Trophoblast cell (in vitro differentiated cells and primary cell): Measurements from ENCODE around the gene ZC3H7B.

ENCODE experiments used
- DNase-seq, 2 donors: peaks; one replicate each; pipeline ENCODE4 v3.0.0-alpha.2; 2016
- H2AFZ ChIP-seq: 2 replicates; pipeline ENCODE4 v1.6.1; 2013; ENCODE audit warnings: low read length, moderate library complexity, mild to moderate bottlenecking; ENCODE audit not compliant: insufficient read depth, poor library complexity
- H2AK5ac ChIP-seq: 2 replicates; pipeline ENCODE4 v1.6.1; 2013; ENCODE audit warnings: mild to moderate bottlenecking, low read length
- H2BK120ac ChIP-seq: 2 replicates; pipeline ENCODE4 v1.6.1; 2013; ENCODE audit warnings: low read length, mild to moderate bottlenecking, moderate library complexity; ENCODE audit not compliant: insufficient read depth, poor library complexity
- H2BK12ac ChIP-seq: 2 replicates; pipeline ENCODE4 v1.6.1; 2013; ENCODE audit warnings: mild to moderate bottlenecking, low read length, moderate library complexity
- H2BK5ac ChIP-seq: 2 replicates; pipeline ENCODE4 v1.6.1; 2013; ENCODE audit warnings: low read length, low read depth, moderate library complexity, mild to moderate bottlenecking; ENCODE audit not compliant: poor library complexity
- H3K14ac ChIP-seq: 2 replicates; pipeline ENCODE4 v1.6.1; 2013; ENCODE audit warnings: mild to moderate bottlenecking, low read length
- H3K18ac ChIP-seq: 2 replicates; pipeline ENCODE4 v1.6.1; 2013; ENCODE audit warnings: mild to moderate bottlenecking, low read length
- H3K23ac ChIP-seq: 2 replicates; pipeline ENCODE4 v1.6.1; 2013; ENCODE audit warnings: low read length
- H3K27ac ChIP-seq: 2 replicates; pipeline ENCODE4 v1.5.1; 2013; ENCODE audit warnings: low read depth, mild to moderate bottlenecking, inconsistent platforms, low read length, moderate library complexity
- H3K27me3 ChIP-seq: 2 replicates; pipeline ENCODE4 v1.6.1; 2013; ENCODE audit warnings: inconsistent platforms, mild to moderate bottlenecking, low read length, moderate library complexity; ENCODE audit not compliant: insufficient read depth
- H3K36me3 ChIP-seq, 2 experiments: 1 replicate in 1 of 2; 2 replicates in 1 of 2; pipeline ENCODE4 v1.6.1; 2013; ENCODE audit warnings: low read length in 2 of 2, mild to moderate bottlenecking in 2 of 2, moderate library complexity in 1 of 2; ENCODE audit not compliant: insufficient read depth in 2 of 2, control insufficient read depth in 1 of 2
- H3K4ac ChIP-seq: 2 replicates; pipeline ENCODE4 v1.6.1; 2013; ENCODE audit warnings: low read depth, mild to moderate bottlenecking, low read length, moderate library complexity
- H3K4me1 ChIP-seq, 2 experiments: 1 replicate in 1 of 2; 2 replicates in 1 of 2; pipeline ENCODE4 v1.6.1; 2013; ENCODE audit warnings: low read length in 2 of 2, mild to moderate bottlenecking in 2 of 2, moderate library complexity in 1 of 2; ENCODE audit not compliant: insufficient read depth in 2 of 2, control insufficient read depth in 1 of 2
- H3K4me2 ChIP-seq: 2 replicates; pipeline ENCODE4 v1.6.1; 2013; ENCODE audit warnings: inconsistent platforms, mild to moderate bottlenecking, low read length, moderate library complexity
- H3K4me3 ChIP-seq: 2 replicates; pipeline ENCODE4 v1.5.1; 2013; ENCODE audit warnings: mild to moderate bottlenecking, low read depth, low read length, inconsistent platforms
- H3K79me1 ChIP-seq: one replicate; pipeline ENCODE4 v1.6.1; 2013; ENCODE audit warnings: low read length
- H3K79me2 ChIP-seq: 2 replicates; pipeline ENCODE4 v1.6.1; 2013; ENCODE audit warnings: low read length, mild to moderate bottlenecking; ENCODE audit not compliant: control insufficient read depth, insufficient read depth, poor library complexity
- H3K9ac ChIP-seq: 2 replicates; pipeline ENCODE4 v1.6.1; 2013; ENCODE audit warnings: mild to moderate bottlenecking, low read length
- H3K9me3 ChIP-seq: 2 replicates; pipeline ENCODE4 v1.6.1; 2013; ENCODE audit warnings: low read depth, mild to moderate bottlenecking, control low read depth, inconsistent platforms, low read length; ENCODE audit not compliant: insufficient read depth
- H4K12ac ChIP-seq: 2 replicates; pipeline ENCODE4 v1.6.1; 2013; ENCODE audit warnings: low read depth, mild to moderate bottlenecking, low read length, moderate library complexity
- H4K8ac ChIP-seq: 2 replicates; pipeline ENCODE4 v1.6.1; 2013; ENCODE audit warnings: low read depth, mild to moderate bottlenecking, low read length, moderate library complexity
- H4K91ac ChIP-seq: one replicate; pipeline ENCODE4 v1.6.1; 2013; ENCODE audit warnings: low read depth, mild to moderate bottlenecking, low read length, moderate library complexity
- WGBS: extraction: QIAGEN DNeasy Blood & Tissue Kit; methylation state at CpG from one replicate; pipeline ENCODE4 v1.1.7; 2013; ENCODE audit warnings: missing lambda C conversion rate; ENCODE audit not compliant: insufficient read length, insufficient coverage; ENCODE audit errors: extremely low coverage; 5-methylcytosine and 5-hydroxymethylcytosine counted together

Gene ZC3H7B

GRCh38 chr22:41344189-41344788 is 43.0 kb downstream of the ZC3H7B start:
- Histone ChIP-seq H3K79me2 (no peaks in the 10 kb centered on the region), H2BK5ac (no peak overlapping the region), H2AK5ac (no peak overlapping the region), H4K91ac (no peak overlapping the region), H3K18ac (no peak overlapping the region), H2BK120ac (no peak overlapping the region), H2AFZ (no peak overlapping the region), H3K4ac (no peak overlapping the region), H3K4me1 (no peaks in the 10 kb centered on the region), H3K79me1 (no peaks in the 10 kb centered on the region), H3K23ac (no peak overlapping the region), H3K9me3 (peaks cover 2% of the 10 kb centered on the region), H3K4me3 (no peak overlapping the region), H3K4me2 (no peak overlapping the region), H3K9ac (no peak overlapping the region), H4K8ac (no peak overlapping the region), H3K14ac (no peak overlapping the region), H3K36me3 (peaks cover 81 to 85% of the 10 kb centered on the region in 2 experiments), H3K27ac (no peak overlapping the region), H4K12ac (no peak overlapping the region), H3K27me3 (no peaks in the 10 kb centered on the region), H2BK12ac (no peak overlapping the region)
- no peak for DNase-seq
- WGBS: no CpG with 5 or more reads among the region's 11 CpGs

- Histone ChIP-seq H3K9me3 (peaks cover 3% of the 10 kb centered on the region), H3K27ac (no peak overlapping the region), H3K4me1 (peaks cover 0 to 1% of the 10 kb centered on the region in 2 experiments), H3K23ac (no peak overlapping the region), H4K12ac (no peak overlapping the region), H3K14ac (no peak overlapping the region), H3K4me3 (no peak overlapping the region), H3K79me1 (peaks cover 1% of the 10 kb centered on the region), H3K18ac (no peak overlapping the region), H2BK120ac (no peak overlapping the region), H3K36me3 (peaks cover 74 to 85% of the 10 kb centered on the region in 2 experiments), H3K79me2 (no peaks in the 10 kb centered on the region), H4K8ac (no peak overlapping the region), H2AFZ (no peak overlapping the region), H3K9ac (no peak overlapping the region), H2BK12ac (no peak overlapping the region), H3K27me3 (no peaks in the 10 kb centered on the region), H3K4me2 (no peak overlapping the region), H4K91ac (no peak overlapping the region), H2BK5ac (no peak overlapping the region), H2AK5ac (no peak overlapping the region), H3K4ac (no peak overlapping the region)
- WGBS: no CpG with 5 or more reads among the region's 24 CpGs
- no peak for DNase-seq
These were observed 44.5 kb downstream of the ZC3H7B start for GRCh38 chr22:41345807-41346335.

GRCh38 chr22:41347066-41347859 is 45.9 kb downstream of the ZC3H7B start:
- H3K27ac ChIP-seq: no peak overlapping the region
- no peak overlapping the region for H2BK120ac ChIP-seq
- H4K91ac ChIP-seq: no peak overlapping the region
- no peak overlapping the region for H2BK12ac ChIP-seq
- peaks cover 2% of the 10 kb centered on the region for H3K79me1 ChIP-seq
- peaks cover 72 to 84% of the 10 kb centered on the region in 2 experiments for H3K36me3 ChIP-seq
- H3K4ac ChIP-seq: no peak overlapping the region
- H3K4me2 ChIP-seq: no peak overlapping the region
- H4K8ac ChIP-seq: no peak overlapping the region
- peaks cover 0 to 6% of the 10 kb centered on the region in 2 experiments for H3K4me1 ChIP-seq
- WGBS: no CpG with 5 or more reads among the region's 18 CpGs
- no peak overlapping the region for H3K14ac ChIP-seq
- H3K4me3 ChIP-seq: no peak overlapping the region
- H4K12ac ChIP-seq: no peak overlapping the region
- peaks cover 4% of the 10 kb centered on the region for H3K9me3 ChIP-seq
- no peak overlapping the region for H2BK5ac ChIP-seq
- no peak overlapping the region for H3K18ac ChIP-seq
- H2AFZ ChIP-seq: no peak overlapping the region
- H3K79me2 ChIP-seq: no peaks in the 10 kb centered on the region
- H3K9ac ChIP-seq: no peak overlapping the region
- H3K23ac ChIP-seq: no peak overlapping the region
- H3K27me3 ChIP-seq: no peaks in the 10 kb centered on the region
- H2AK5ac ChIP-seq: no peak overlapping the region
- DNase-seq: no peak

GRCh38 chr22:41348964-41349484 is 47.7 kb downstream of the ZC3H7B start:
- Histone ChIP-seq H3K27ac (no peak overlapping the region), H3K14ac (no peak overlapping the region), H3K4me1 (peaks cover 0 to 6% of the 10 kb centered on the region in 2 experiments), H3K4me3 (no peak overlapping the region), H2AFZ (no peak overlapping the region), H2BK12ac (no peak overlapping the region), H3K27me3 (no peaks in the 10 kb centered on the region), H4K8ac (no peak overlapping the region), H3K4me2 (no peak overlapping the region), H4K12ac (no peak overlapping the region), H3K79me2 (no peaks in the 10 kb centered on the region), H3K4ac (no peak overlapping the region), H2BK5ac (no peak overlapping the region), H3K18ac (peak overlapping the region; percentile 38), H2BK120ac (no peak overlapping the region), H4K91ac (no peak overlapping the region), H3K9me3 (peaks cover 4% of the 10 kb centered on the region), H2AK5ac (no peak overlapping the region), H3K9ac (no peak overlapping the region), H3K23ac (no peak overlapping the region), H3K36me3 (peaks cover 65 to 80% of the 10 kb centered on the region in 2 experiments), H3K79me1 (peaks cover 2% of the 10 kb centered on the region)
- no CpG with 5 or more reads among the region's 22 CpGs for WGBS
- DNase-seq: no peak
